Adipocyte (in vitro differentiated cells): ENCODE results near the gene NEU2.

Experiments
- DNase-seq: peaks from one replicate; pipeline ENCODE4 v3.0.0-alpha.2; 2015; ENCODE audit warnings: low read depth
- H3K27me3 ChIP-seq: replicated peaks from 2 replicates; pipeline ENCODE4 v1.7.0; 2013; ENCODE audit warnings: mild to moderate bottlenecking, low read length, moderate library complexity; ENCODE audit not compliant: control insufficient read depth, insufficient read depth
- H3K36me3 ChIP-seq: 2 replicates; pipeline ENCODE4 v1.7.0; 2013; ENCODE audit warnings: low read length, mild to moderate bottlenecking, moderate library complexity; ENCODE audit not compliant: control insufficient read depth, insufficient read depth, severe bottlenecking
- H3K4me1 ChIP-seq: 2 replicates; pipeline ENCODE4 v1.7.0; 2013; ENCODE audit warnings: mild to moderate bottlenecking, low read length, moderate library complexity; ENCODE audit not compliant: control insufficient read depth, insufficient read depth
- H3K4me3 ChIP-seq: 2 replicates; pipeline ENCODE4 v1.7.0; 2013; ENCODE audit warnings: mild to moderate bottlenecking, low read length, moderate library complexity
- H3K9ac ChIP-seq: 2 replicates; pipeline ENCODE4 v1.7.0; 2013; ENCODE audit warnings: mild to moderate bottlenecking, low read length, moderate library complexity
- H3K9me3 ChIP-seq: 2 replicates; pipeline ENCODE4 v1.7.0; 2013; ENCODE audit warnings: mild to moderate bottlenecking, low read length, moderate library complexity; ENCODE audit not compliant: control insufficient read depth

The NEU2 gene

GRCh38 chr2:233082931-233083755, 50.7 kb downstream of the NEU2 start:
- Histone ChIP-seq H3K27me3 (peaks cover 36% of the 10 kb centered on the region), H3K9me3 (no peaks in the 10 kb centered on the region), H3K4me3 (no peak overlapping the region), H3K9ac (no peak overlapping the region), H3K4me1 (no peaks in the 10 kb centered on the region), H3K36me3 (no peaks in the 10 kb centered on the region)
- no peak for DNase-seq

DNA sequence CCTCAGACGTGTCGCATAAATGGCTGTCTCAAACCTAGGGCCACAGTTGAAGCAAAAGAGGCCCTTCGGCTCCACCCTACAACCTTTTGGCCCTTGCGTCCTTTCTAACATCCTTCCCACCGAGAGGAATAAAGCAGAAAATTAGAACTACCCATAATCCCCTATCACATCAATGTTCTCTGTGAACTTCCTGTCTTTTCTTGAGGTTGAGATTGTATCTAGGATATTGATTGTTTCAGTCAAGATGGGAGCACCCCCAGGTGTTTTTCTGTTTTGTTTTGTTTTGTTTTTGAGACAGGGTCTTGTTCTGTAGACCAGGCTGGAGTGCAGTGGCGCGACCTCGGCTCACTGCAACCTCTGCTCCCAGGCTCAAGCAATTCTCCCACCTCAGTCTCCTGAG, 51.3 kb downstream of the NEU2 start:
- no peak overlapping the region for H3K9ac ChIP-seq
- no peak for DNase-seq
- no peaks in the 10 kb centered on the region for H3K9me3 ChIP-seq
- no peak overlapping the region for H3K4me3 ChIP-seq
- H3K4me1 ChIP-seq: no peaks in the 10 kb centered on the region
- peaks cover 42% of the 10 kb centered on the region for H3K27me3 ChIP-seq
- no peaks in the 10 kb centered on the region for H3K36me3 ChIP-seq

DNA sequence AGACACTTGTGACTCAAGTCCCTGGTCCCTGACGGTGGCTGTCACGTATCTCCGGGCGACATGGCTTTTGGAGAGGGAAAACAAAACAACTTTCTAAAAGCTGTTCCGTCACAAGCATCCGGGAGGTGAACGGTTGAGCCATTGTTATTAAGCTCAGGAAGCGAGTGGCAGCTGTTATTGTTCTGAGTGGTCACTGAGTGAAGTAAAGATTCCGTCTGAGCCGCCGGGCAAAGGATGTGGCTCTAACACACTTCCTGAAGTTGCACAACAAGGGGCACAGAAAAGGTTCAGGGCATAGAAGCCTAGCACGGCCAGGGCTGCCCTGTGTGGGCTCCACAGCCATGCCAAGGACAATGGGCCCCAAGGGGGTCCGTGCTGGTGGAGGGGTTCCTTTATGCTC, 52.0 kb downstream of the NEU2 start:
- H3K36me3 ChIP-seq: no peaks in the 10 kb centered on the region
- H3K27me3 ChIP-seq: peaks cover 42% of the 10 kb centered on the region
- H3K4me1 ChIP-seq: no peaks in the 10 kb centered on the region
- DNase-seq: no peak
- H3K9me3 ChIP-seq: no peaks in the 10 kb centered on the region
- H3K4me3 ChIP-seq: no peak overlapping the region
- no peak overlapping the region for H3K9ac ChIP-seq
